Transverse colon (tissue), 4 donors: Measurements from ENCODE around the gene OAS2. TPM values are rescaled to one million over a fixed set of nuclear protein-coding genes. Genes with fewer than 3 reads are reported as not detected.

ENCODE experiments used
- DNase-seq: peaks from one replicate; pipeline ENCODE4 v3.0.0-alpha.2; 2019
- H3K27ac ChIP-seq, 4 donors: fragments of 200-600 bp; sonication (generic); 2 replicates each; pipeline ENCODE4 v1.5.1; 2016 to 2018; ENCODE audit warnings: inconsistent platforms in 4 of 4
- H3K27me3 ChIP-seq: fragments of 200-600 bp; sonication (generic); 2 replicates; pipeline ENCODE4 v1.5.1; 2017; ENCODE audit warnings: inconsistent platforms
- H3K36me3 ChIP-seq, 4 donors: fragments of 200-600 bp; sonication (generic); 2 replicates each; pipeline ENCODE4 v1.5.1; 2017 to 2019; ENCODE audit warnings: inconsistent platforms in 4 of 4
- H3K4me1 ChIP-seq, 4 donors: fragments of 200-600 bp; sonication (generic); 2 replicates each; pipeline ENCODE4 v1.5.1; 2017 to 2020; ENCODE audit warnings: inconsistent platforms in 4 of 4
- H3K4me3 ChIP-seq, 4 donors: fragments of 200-600 bp; sonication (generic); 1 replicate in 1 of 4; 2 replicates in 3 of 4; pipeline versions ENCODE4 v1.5.1 to v1.6.1; 2017 to 2019; ENCODE audit warnings: inconsistent platforms in 4 of 4
- H3K9me3 ChIP-seq, 2 donors: fragments of 200-600 bp; sonication (generic); 2 replicates each; pipeline ENCODE4 v1.5.1; 2017 to 2019; ENCODE audit warnings: inconsistent platforms in 2 of 2
- CTCF ChIP-seq, 5 experiments: fragments of 200-600 bp in 3 of 5; fragments of 450-650 bp in 2 of 5; sonication (generic) in 3 of 5; IDR thresholded peaks; 1 replicate in 2 of 5; 2 replicates in 3 of 5; pipeline ENCODE4 v1.5.1; 2016 to 2017; ENCODE audit warnings: antibody characterized with exemption in 5 of 5, inconsistent platforms in 3 of 5, mild to moderate bottlenecking in 2 of 5, moderate library complexity in 1 of 5
- EP300 ChIP-seq: sonication (generic); formaldehyde crosslinking; IDR thresholded peaks from one replicate; pipeline ENCODE4 v1.6.1; 2017; ENCODE audit warnings: antibody characterized with exemption, low read depth
- POLR2A ChIP-seq: fragments of 450-650 bp; IDR thresholded peaks from one replicate; pipeline ENCODE4 v1.6.1; 2016; ENCODE audit warnings: antibody characterized with exemption, mild to moderate bottlenecking, moderate library complexity
- POLR2AphosphoS5 ChIP-seq, 3 donors: sonication (generic); formaldehyde crosslinking; IDR thresholded peaks; one replicate each; pipeline ENCODE4 v1.6.1; 2016; ENCODE audit warnings: antibody characterized with exemption in 3 of 3
- WGBS, 2 donors: methylation state at CpG; one replicate each; pipeline ENCODE4 v1.1.5; 2018; ENCODE audit warnings: low coverage in 1 of 2; 5-methylcytosine and 5-hydroxymethylcytosine counted together
- in situ Hi-C, 4 donors: fragments of 200-750 bp; cut with MboI; loops; one replicate each; pipeline versions ENCODE4 v1.15.0 to v1.15.1; 2017; ENCODE audit warnings: low sequenced_read_pairs in 3 of 4, low pct_ligation_motif_present in 1 of 4, low pct_unique_long_range_greater_than_20kb in 1 of 4
- intact Hi-C: fragments of 100-400 bp; cut with DNase I; formaldehyde crosslinking; loops from one replicate; pipeline ENCODE4 v1.15.1; 2023; ENCODE audit warnings: low total_unique reads
- total RNA-seq, 4 donors: library from RNA; depleted of rRNA; stranded (reverse); fragments of >200 nt; gene quantifications; one replicate each; pipeline ENCODE4 v1.1.0, GENCODE V29; 2016

The OAS2 gene
- total RNA-seq, 4 donors from 2014 or later = 2.0 to 5.1 (median 3.5) TPM

GRCh38 chr12:112945515-112945914, 32.8 kb upstream of the OAS2 start:
- WGBS, 2 donors = 93% methylated on average over 4 of the region's 4 CpGs; no CpG with 5 or more reads in 1 of the 2 donors
- in situ Hi-C loops = no loop called here
- no peak for DNase-seq
- Histone ChIP-seq H3K4me1 (no peaks in the 10 kb centered on the region), H3K9me3 (no peaks in the 10 kb centered on the region), H3K36me3 (peaks cover 0 to 8% (median 0%) of the 10 kb centered on the region in 4 donors), H3K27ac (no peak overlapping the region), H3K27me3 (no peaks in the 10 kb centered on the region), H3K4me3 (no peak overlapping the region)
- TF ChIP-seq EP300 = no peak
- intact Hi-C loops = no loop called here

GRCh38 chr12:112946236-112947000, 31.9 kb upstream of the OAS2 start:
- WGBS, 2 donors = 87% methylated on average over 14 of the region's 14 CpGs; no CpG with 5 or more reads in 1 of the 2 donors
- Histone ChIP-seq H3K4me1 (no peaks in the 10 kb centered on the region), H3K27ac (no peak overlapping the region), H3K27me3 (no peaks in the 10 kb centered on the region), H3K36me3 (peaks cover 0 to 14% (median 0%) of the 10 kb centered on the region in 4 donors), H3K4me3 (no peak overlapping the region), H3K9me3 (no peaks in the 10 kb centered on the region)
- TF ChIP-seq POLR2AphosphoS5 (IDR thresholded peaks at IDR 0.05) (no peak), EP300 (no peak), CTCF (IDR thresholded peaks at IDR 0.05) (no peak), POLR2A (no peak)
- in situ Hi-C loops (no loop called here), intact Hi-C loops (no loop called here)
- DNase-seq = no peak

- Histone ChIP-seq H3K4me1 (no peaks in the 10 kb centered on the region), H3K9me3 (peaks cover 0 to 3% of the 10 kb centered on the region in 2 donors), H3K27me3 (no peaks in the 10 kb centered on the region), H3K4me3 (no peak overlapping the region), H3K27ac (no peak overlapping the region), H3K36me3 (peaks cover 0 to 15% (median 0%) of the 10 kb centered on the region in 4 donors)
- TF ChIP-seq EP300 (no peak), CTCF (IDR thresholded peaks at IDR 0.05) (no peak), POLR2A (no peak), POLR2AphosphoS5 (IDR thresholded peaks at IDR 0.05) (no peak)
- in situ Hi-C loops (no loop called here), intact Hi-C loops (no loop called here)
- DNase-seq = no peak
- WGBS, 2 donors = 43 to 60% methylated on average over 1 of the region's 1 CpG
Measured at GRCh38 chr12:112947314-112947713, 31.0 kb upstream of the OAS2 start.

GRCh38 chr12:112947761-112948160, 30.6 kb upstream of the OAS2 start:
- Histone ChIP-seq H3K36me3 (peaks cover 0 to 20% (median 0%) of the 10 kb centered on the region in 4 donors), H3K9me3 (peaks cover 0 to 5% of the 10 kb centered on the region in 2 donors), H3K27me3 (no peaks in the 10 kb centered on the region), H3K4me1 (no peaks in the 10 kb centered on the region), H3K4me3 (no peak overlapping the region), H3K27ac (no peak overlapping the region)
- intact Hi-C loops = no loop called here
- in situ Hi-C loops = no loop called here
- DNase-seq = no peak
- 97% methylated on average over 5 of the region's 5 CpGs; no CpG with 5 or more reads in 1 of the 2 donors for whole genome bisulfite sequencing, 2 donors
- TF ChIP-seq POLR2A (no peak), EP300 (no peak), POLR2AphosphoS5 (IDR thresholded peaks at IDR 0.05) (no peak), CTCF (IDR thresholded peaks at IDR 0.05) (no peak)
